Ishikawa (cell line): Measurements from ENCODE around the gene HS3ST4.

Experiments used
- CEBPB ChIP-seq: IDR thresholded peaks from 2 replicates; pipeline ENCODE4 v1.6.1; 2012
- CREB1 ChIP-seq: IDR thresholded peaks from 2 replicates; pipeline ENCODE4 v1.6.1; 2012; ENCODE audit warnings: low read depth
- EGR1 ChIP-seq: IDR thresholded peaks from 2 replicates; pipeline ENCODE4 v1.6.1; 2012
- EP300 ChIP-seq: IDR thresholded peaks from 2 replicates; pipeline ENCODE4 v1.6.1; 2012; ENCODE audit warnings: borderline replicate concordance
- FOXM1 ChIP-seq: IDR thresholded peaks from 2 replicates; pipeline ENCODE4 v1.6.1; 2012; ENCODE audit warnings: low read depth, borderline replicate concordance
- MAX ChIP-seq: IDR thresholded peaks from 2 replicates; pipeline ENCODE4 v1.6.1; 2012
- NFIC ChIP-seq: IDR thresholded peaks from 2 replicates; pipeline ENCODE4 v1.6.1; 2012
- RAD21 ChIP-seq: IDR thresholded peaks from 2 replicates; pipeline ENCODE4 v1.6.1; 2012; ENCODE audit warnings: low read depth
- REST ChIP-seq: IDR thresholded peaks from 2 replicates; pipeline ENCODE4 v1.6.1; 2012; ENCODE audit warnings: low read depth, mild to moderate bottlenecking
- TAF1 ChIP-seq: IDR thresholded peaks from 2 replicates; pipeline ENCODE4 v1.6.1; 2012; ENCODE audit warnings: low read depth, mild to moderate bottlenecking
- TCF12 ChIP-seq: IDR thresholded peaks from 2 replicates; pipeline ENCODE4 v1.6.1; 2012; ENCODE audit warnings: low read depth
- USF1 ChIP-seq: IDR thresholded peaks from 2 replicates; pipeline ENCODE4 v1.6.1; 2012
- YY1 ChIP-seq: IDR thresholded peaks from 2 replicates; pipeline ENCODE4 v1.6.1; 2012; ENCODE audit warnings: low read depth
- ZBTB7A ChIP-seq: IDR thresholded peaks from 2 replicates; pipeline ENCODE4 v1.6.1; 2012; ENCODE audit warnings: low read depth

GRCh38 chr16:25832291-25832690 is 140.5 kb downstream of the HS3ST4 start:
- no peak for TF ChIP-seq USF1
- TF ChIP-seq ZBTB7A, result no peak
- TF ChIP-seq TAF1, result no peak
- TF ChIP-seq EP300, result no peak
- TF ChIP-seq MAX, result no peak
- TF ChIP-seq REST, result no peak
- TF ChIP-seq FOXM1, result no peak
- no peak for TF ChIP-seq YY1
- no peak for TF ChIP-seq TCF12
- no peak for TF ChIP-seq CREB1
- TF ChIP-seq CEBPB, result no peak
- TF ChIP-seq EGR1, result no peak
- no peak for TF ChIP-seq RAD21
- no peak for TF ChIP-seq NFIC
